Measurements from ENCODE around the gene UBR4. TPM values are rescaled to one million over a fixed set of nuclear protein-coding genes. Genes with fewer than 3 reads are reported as not detected.

Gene UBR4
- total and polyA plus RNA-seq, 12 donors, result 60.0 to 115 (median 90.6) TPM

DNA sequence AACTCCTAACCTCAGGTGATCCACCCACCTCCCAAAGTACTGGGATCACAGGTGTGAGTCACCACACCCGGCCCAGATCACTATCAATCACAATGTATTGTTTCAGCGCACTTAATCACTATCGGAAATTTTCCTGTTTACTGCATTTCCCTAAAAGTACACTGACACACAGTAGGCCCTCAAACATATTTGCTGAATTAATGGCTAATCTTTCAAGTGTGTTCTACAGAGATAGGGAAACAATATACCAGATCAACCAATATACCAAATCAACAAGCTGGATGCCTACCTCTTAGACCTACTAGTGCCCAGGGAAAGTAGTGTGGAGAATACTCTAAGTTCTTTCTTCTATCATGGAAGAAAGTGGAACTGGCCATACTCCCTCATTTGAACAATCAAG is 17.1 kb downstream of the UBR4 start:
- Histone ChIP-seq H3K9me3 (no peaks in the 10 kb centered on the region), H3K36me3 (peaks cover 0 to 98% (median 57%) of the 10 kb centered on the region in 9 donors), H3K4me3 (no peak overlapping the region), H3K27ac (no peak overlapping the region), H3K4me1 (peaks cover 0 to 22% (median 5%) of the 10 kb centered on the region in 9 donors), H3K27me3 (no peaks in the 10 kb centered on the region)
- ATAC-seq (no peak), DNase-seq (no peak)
- intact Hi-C loops (cut with DNase I), result no loop called here
- 81 to 91% methylated on average over 3 of the region's 3 CpGs for WGBS, 2 donors
- TF ChIP-seq, protein P1, sequence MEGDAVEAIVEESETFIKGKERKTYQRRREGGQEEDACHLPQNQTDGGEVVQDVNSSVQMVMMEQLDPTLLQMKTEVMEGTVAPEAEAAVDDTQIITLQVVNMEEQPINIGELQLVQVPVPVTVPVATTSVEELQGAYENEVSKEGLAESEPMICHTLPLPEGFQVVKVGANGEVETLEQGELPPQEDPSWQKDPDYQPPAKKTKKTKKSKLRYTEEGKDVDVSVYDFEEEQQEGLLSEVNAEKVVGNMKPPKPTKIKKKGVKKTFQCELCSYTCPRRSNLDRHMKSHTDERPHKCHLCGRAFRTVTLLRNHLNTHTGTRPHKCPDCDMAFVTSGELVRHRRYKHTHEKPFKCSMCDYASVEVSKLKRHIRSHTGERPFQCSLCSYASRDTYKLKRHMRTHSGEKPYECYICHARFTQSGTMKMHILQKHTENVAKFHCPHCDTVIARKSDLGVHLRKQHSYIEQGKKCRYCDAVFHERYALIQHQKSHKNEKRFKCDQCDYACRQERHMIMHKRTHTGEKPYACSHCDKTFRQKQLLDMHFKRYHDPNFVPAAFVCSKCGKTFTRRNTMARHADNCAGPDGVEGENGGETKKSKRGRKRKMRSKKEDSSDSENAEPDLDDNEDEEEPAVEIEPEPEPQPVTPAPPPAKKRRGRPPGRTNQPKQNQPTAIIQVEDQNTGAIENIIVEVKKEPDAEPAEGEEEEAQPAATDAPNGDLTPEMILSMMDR (IDR thresholded peaks at IDR 0.05), result no peak

DNA sequence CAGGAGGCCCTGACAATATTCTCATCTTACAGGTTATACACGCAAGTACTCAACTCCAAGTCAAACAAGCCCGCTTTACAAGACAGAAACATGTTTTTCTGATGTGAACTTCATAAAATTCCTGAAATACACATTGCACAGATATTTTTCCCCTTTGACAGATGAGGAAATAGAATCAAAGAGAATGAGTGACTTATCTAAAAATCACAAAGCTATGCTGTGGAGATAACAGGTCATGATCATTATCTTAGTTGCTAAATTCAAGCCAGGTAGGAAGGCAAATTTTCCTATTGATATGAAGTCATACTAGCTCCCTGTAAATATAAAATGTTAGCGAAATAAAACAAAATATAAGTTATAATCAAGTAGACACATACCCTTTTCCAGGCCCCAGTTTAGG is 18.3 kb downstream of the UBR4 start:
- intact Hi-C loops (cut with DNase I), result no loop called here
- H3K9me3 ChIP-seq, result no peaks in the 10 kb centered on the region
- DNase-seq (no peak), ATAC-seq (no peak)
- TF ChIP-seq, protein P1 (IDR thresholded peaks at IDR 0.05), result no peak
- H3K27me3 ChIP-seq, result no peaks in the 10 kb centered on the region
- 97% methylated on average over 3 of the region's 3 CpGs for whole genome bisulfite sequencing, 2 donors
- H3K36me3 ChIP-seq, result peaks cover 0 to 98% (median 56%) of the 10 kb centered on the region in 9 donors
- no peak overlapping the region for H3K4me3 ChIP-seq
- H3K4me1 ChIP-seq, result peaks cover 0 to 10% (median 4%) of the 10 kb centered on the region in 9 donors
- no peak overlapping the region for H3K27ac ChIP-seq

DNA sequence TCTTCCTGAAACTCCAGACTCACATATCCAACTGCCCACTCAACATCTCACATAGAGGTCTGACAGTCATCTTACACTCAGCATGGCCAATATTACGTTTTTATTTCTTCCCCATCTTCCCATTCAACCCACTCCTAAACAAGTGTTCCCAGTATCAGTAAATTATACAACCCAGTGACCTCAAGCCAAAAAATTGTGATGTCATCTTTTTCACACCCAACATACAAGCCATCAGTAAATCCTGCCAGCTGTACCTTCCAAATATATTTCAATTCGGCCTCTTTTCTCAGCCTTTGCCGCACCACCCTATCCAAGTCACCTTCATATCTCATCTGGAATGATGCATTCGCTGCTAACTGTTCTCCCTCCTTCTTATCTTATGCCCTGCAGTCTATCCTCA is 19.6 kb downstream of the UBR4 start:
- 71 to 75% methylated on average over 4 of the region's 4 CpGs for WGBS, 2 donors
- Histone ChIP-seq H3K4me3 (no peak overlapping the region), H3K9me3 (no peaks in the 10 kb centered on the region), H3K4me1 (no peaks in the 10 kb centered on the region), H3K27me3 (no peaks in the 10 kb centered on the region), H3K27ac (no peak overlapping the region), H3K36me3 (peaks cover 0 to 100% (median 62%) of the 10 kb centered on the region in 9 donors)
- TF ChIP-seq, protein P1 (IDR thresholded peaks at IDR 0.05), result no peak
- ATAC-seq (no peak), DNase-seq (no peak)
- intact Hi-C loops (cut with DNase I), result no loop called here

DNA sequence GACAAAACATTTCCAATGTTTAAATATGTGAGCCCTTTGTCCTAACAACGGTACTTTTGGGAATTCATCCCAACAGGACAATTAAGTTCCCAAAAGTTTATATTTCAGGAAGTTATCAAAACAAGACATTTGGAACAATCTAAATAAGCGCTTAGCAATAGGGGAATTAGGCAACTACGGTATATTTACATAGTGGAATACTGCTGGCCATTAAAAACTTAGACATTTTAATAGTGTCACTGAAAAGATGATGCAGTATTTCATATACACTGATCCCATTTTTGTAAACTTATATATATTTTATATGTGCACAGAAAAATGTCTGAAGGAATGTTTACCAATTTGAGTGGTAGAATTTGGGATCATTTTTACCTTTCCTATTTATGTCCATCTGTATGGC is 20.8 kb downstream of the UBR4 start:
- intact Hi-C loops (cut with DNase I), result loop anchor here in 2 of 10 donors (10.0 kb wide), 2 partner anchors 54 to 56 kb away; no protein-coding TSS in a partner anchor
- no peak overlapping the region for H3K27ac ChIP-seq
- H3K36me3 ChIP-seq, result peaks cover 0 to 100% (median 67%) of the 10 kb centered on the region in 9 donors
- no peaks in the 10 kb centered on the region for H3K9me3 ChIP-seq
- H3K27me3 ChIP-seq, result no peaks in the 10 kb centered on the region
- DNase-seq (no peak), ATAC-seq (no peak)
- H3K4me3 ChIP-seq, result no peak overlapping the region
- 79 to 84% methylated on average over 3 of the region's 3 CpGs for WGBS, 2 donors
- H3K4me1 ChIP-seq, result no peaks in the 10 kb centered on the region
- TF ChIP-seq, protein P1 (IDR thresholded peaks at IDR 0.05), result no peak

Data from heart right ventricle (tissue), 16 donors.